OCI-LY1 (cell line): Measurements from ENCODE around the gene PTPRT.

Experiments
- EZH2 ChIP-seq: fragments of 200-600 bp; sonication (generic), shearing (Covaris generic); IDR thresholded peaks from 2 replicates; pipeline ENCODE4 v1.8.0; 2017; ENCODE audit warnings: borderline replicate concordance, mixed run types, mild to moderate bottlenecking, antibody characterized with exemption, low read length, moderate library complexity, mixed read lengths
- TF ChIP-seq, protein P1 (sequence below): fragments of 200-600 bp; sonication (generic), shearing (Covaris generic); IDR thresholded peaks from 2 replicates; pipeline ENCODE4 v1.5.1; 2017; ENCODE audit warnings: mild to moderate bottlenecking, antibody characterized with exemption, low read length, moderate library complexity, mixed read lengths

DNA sequence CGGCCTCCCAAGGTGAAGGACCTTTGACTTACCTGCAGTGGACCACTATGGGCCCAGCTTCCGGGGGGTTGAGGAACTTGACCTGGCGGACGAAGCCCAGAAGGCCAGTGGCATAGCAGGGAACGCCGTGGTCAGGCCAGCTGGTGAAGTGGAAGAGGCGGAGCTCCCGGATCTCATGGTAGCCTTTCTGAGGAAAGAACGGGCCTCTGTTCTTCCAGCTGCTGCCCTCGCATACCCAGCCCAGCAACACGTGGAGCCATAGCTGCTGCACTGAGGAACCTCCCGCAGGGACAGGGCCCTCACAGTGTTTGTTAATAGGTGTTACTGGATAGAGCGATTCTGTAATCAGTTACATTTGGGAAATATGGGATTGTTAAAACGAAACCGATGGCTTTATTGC is 1079.4 kb downstream of the PTPRT start:
- TF ChIP-seq EZH2: no peak
- TF ChIP-seq, protein P1, sequence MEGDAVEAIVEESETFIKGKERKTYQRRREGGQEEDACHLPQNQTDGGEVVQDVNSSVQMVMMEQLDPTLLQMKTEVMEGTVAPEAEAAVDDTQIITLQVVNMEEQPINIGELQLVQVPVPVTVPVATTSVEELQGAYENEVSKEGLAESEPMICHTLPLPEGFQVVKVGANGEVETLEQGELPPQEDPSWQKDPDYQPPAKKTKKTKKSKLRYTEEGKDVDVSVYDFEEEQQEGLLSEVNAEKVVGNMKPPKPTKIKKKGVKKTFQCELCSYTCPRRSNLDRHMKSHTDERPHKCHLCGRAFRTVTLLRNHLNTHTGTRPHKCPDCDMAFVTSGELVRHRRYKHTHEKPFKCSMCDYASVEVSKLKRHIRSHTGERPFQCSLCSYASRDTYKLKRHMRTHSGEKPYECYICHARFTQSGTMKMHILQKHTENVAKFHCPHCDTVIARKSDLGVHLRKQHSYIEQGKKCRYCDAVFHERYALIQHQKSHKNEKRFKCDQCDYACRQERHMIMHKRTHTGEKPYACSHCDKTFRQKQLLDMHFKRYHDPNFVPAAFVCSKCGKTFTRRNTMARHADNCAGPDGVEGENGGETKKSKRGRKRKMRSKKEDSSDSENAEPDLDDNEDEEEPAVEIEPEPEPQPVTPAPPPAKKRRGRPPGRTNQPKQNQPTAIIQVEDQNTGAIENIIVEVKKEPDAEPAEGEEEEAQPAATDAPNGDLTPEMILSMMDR: no peak
